ENCODE results near the gene ANGPTL8. TPM values are rescaled to one million over a fixed set of nuclear protein-coding genes. Genes with fewer than 3 reads are reported as not detected.
A peak's percentile ranks its signal among the peaks of the same experiment; 100 is the strongest.

ANGPTL8 gene
- total and polyA plus RNA-seq, 12 donors = 0.34 to 13.0 (median 1.7) TPM; not detected in 6

DNA sequence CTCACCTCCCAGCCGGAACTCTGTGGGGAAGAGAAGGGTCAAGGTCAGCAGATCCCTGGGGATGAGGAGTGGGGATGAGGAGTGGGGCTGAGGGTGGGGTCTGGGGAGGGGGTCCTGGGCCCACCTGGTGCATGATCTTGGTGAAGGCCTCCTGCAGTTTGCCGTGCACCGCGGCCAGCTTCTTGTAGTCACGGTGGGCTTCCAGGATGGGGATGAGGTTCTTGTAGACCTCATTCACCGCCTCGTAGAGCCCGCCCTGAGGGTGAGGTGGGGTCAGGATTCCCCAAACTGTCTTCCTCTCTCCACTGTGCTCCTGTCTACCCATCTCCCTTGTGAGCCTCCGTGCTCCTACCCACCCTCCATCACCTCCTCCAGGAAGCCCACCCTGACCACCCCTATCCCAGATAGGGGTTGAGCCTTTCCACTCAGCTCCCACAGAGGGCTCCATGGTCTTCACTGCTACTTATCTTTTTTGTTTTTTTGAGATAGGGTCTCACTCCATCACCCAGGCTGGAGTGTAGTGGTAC is 35.3 kb upstream of the ANGPTL8 start:
- peaks cover 13 to 36% (median 26%) of the 10 kb centered on the region in 9 donors for H3K4me1 ChIP-seq
- intact Hi-C loops (cut with DNase I) = loop anchor here in 8 of 10 donors (1.0 to 10.0 kb wide), 5 partner anchors 67 to 169 kb away; no protein-coding TSS in a partner anchor
- peaks cover 0 to 99% (median 26%) of the 10 kb centered on the region in 9 donors for H3K36me3 ChIP-seq
- no peaks in the 10 kb centered on the region for H3K27me3 ChIP-seq
- H3K27ac ChIP-seq = peak overlapping the region; percentile 81 to 94 (median 85)
- no peak for DNase-seq
- no peaks in the 10 kb centered on the region for H3K9me3 ChIP-seq
- WGBS, 2 donors = 77 to 80% methylated on average over 9 of the region's 9 CpGs
- TF ChIP-seq, protein P1, sequence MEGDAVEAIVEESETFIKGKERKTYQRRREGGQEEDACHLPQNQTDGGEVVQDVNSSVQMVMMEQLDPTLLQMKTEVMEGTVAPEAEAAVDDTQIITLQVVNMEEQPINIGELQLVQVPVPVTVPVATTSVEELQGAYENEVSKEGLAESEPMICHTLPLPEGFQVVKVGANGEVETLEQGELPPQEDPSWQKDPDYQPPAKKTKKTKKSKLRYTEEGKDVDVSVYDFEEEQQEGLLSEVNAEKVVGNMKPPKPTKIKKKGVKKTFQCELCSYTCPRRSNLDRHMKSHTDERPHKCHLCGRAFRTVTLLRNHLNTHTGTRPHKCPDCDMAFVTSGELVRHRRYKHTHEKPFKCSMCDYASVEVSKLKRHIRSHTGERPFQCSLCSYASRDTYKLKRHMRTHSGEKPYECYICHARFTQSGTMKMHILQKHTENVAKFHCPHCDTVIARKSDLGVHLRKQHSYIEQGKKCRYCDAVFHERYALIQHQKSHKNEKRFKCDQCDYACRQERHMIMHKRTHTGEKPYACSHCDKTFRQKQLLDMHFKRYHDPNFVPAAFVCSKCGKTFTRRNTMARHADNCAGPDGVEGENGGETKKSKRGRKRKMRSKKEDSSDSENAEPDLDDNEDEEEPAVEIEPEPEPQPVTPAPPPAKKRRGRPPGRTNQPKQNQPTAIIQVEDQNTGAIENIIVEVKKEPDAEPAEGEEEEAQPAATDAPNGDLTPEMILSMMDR (IDR thresholded peaks at IDR 0.05) = peak in 2 of 9 donors; percentile 34 to 48
- H3K4me3 ChIP-seq = peak overlapping the region in 6 of 10 donors; percentile 18 to 37 (median 34)
- peak in 5 of 8 donors; percentile 4 to 9 (median 6) for ATAC-seq

DNA sequence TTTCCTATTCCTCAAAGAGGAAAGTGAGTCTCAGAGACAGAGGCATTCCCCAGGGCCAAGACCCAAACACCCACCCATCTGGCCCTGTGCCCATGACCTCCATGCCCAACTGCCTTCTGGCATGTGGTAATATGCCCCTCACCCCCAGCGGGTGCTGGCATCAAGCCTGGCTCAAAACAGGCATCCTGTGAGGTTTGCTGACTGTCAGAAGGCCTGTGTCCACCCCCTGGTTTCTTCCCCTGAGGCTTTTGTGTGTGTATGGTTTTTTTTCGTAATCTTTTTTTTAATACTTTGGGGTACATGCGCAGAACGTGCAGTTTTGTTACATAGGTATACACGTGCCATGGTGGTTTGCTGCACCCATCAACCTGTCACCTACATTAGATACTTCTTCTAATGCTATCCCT is 34.5 kb upstream of the ANGPTL8 start:
- WGBS, 2 donors = 50 to 51% methylated on average over 5 of the region's 5 CpGs
- Histone ChIP-seq H3K27ac (peak overlapping the region in 9 of 10 donors; percentile 5 to 94 (median 85)), H3K4me1 (peaks cover 13 to 34% (median 26%) of the 10 kb centered on the region in 9 donors), H3K9me3 (no peaks in the 10 kb centered on the region), H3K4me3 (no peak overlapping the region), H3K36me3 (peaks cover 0 to 93% (median 25%) of the 10 kb centered on the region in 9 donors), H3K27me3 (no peaks in the 10 kb centered on the region)
- DNase-seq (peak in 1 of 2 donors; percentile 48), ATAC-seq (no peak)
- TF ChIP-seq, protein P1 (IDR thresholded peaks at IDR 0.05) = no peak
- intact Hi-C loops (cut with DNase I) = loop anchor here in 9 of 10 donors (1.0 to 10.0 kb wide), 5 partner anchors 68 to 170 kb away; no protein-coding TSS in a partner anchor

DNA sequence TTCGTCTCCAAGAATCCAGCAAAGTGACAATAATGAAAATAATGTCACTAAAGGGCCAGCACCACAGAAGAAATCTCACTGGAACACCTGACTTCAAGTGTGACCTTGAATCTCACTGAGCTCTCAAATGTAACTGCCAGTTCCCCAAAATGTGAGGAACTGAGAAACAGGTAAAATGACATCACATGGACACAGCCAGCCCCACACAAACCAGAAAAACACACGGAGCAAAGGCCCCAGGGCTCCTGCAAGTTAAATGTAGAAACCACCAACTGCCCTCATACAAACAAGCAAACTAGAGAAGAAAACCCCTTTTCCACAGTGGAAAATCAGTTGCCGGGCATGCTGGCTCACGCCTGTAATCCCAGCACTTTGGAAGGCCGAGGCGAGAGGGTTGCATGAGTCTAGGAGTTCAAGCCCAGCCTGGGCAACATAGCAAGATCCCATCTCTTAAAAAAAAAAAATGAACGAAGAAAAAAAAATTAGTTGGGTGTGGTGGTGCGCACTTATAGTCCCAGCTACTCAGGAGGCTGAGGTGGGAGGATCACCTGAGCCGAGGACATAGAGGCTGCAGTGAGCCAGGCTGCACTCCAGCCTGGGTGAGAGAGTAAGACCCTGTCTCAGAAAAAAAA is 33.4 kb upstream of the ANGPTL8 start:
- Histone ChIP-seq H3K4me3 (no peak overlapping the region), H3K9me3 (no peaks in the 10 kb centered on the region), H3K27me3 (no peaks in the 10 kb centered on the region), H3K27ac (peak overlapping the region in 5 of 10 donors; percentile 15 to 92 (median 42)), H3K4me1 (peaks cover 13 to 34% (median 26%) of the 10 kb centered on the region in 9 donors), H3K36me3 (peaks cover 0 to 92% (median 30%) of the 10 kb centered on the region in 9 donors)
- 89 to 90% methylated on average over 9 of the region's 9 CpGs for WGBS, 2 donors
- TF ChIP-seq, protein P1 (IDR thresholded peaks at IDR 0.05) = no peak
- intact Hi-C loops (cut with DNase I) = loop anchor here in 6 of 10 donors (2.0 to 10.0 kb wide), 3 partner anchors 69 to 171 kb away; no protein-coding TSS in a partner anchor
- ATAC-seq = no peak
- DNase-seq = no peak

DNA sequence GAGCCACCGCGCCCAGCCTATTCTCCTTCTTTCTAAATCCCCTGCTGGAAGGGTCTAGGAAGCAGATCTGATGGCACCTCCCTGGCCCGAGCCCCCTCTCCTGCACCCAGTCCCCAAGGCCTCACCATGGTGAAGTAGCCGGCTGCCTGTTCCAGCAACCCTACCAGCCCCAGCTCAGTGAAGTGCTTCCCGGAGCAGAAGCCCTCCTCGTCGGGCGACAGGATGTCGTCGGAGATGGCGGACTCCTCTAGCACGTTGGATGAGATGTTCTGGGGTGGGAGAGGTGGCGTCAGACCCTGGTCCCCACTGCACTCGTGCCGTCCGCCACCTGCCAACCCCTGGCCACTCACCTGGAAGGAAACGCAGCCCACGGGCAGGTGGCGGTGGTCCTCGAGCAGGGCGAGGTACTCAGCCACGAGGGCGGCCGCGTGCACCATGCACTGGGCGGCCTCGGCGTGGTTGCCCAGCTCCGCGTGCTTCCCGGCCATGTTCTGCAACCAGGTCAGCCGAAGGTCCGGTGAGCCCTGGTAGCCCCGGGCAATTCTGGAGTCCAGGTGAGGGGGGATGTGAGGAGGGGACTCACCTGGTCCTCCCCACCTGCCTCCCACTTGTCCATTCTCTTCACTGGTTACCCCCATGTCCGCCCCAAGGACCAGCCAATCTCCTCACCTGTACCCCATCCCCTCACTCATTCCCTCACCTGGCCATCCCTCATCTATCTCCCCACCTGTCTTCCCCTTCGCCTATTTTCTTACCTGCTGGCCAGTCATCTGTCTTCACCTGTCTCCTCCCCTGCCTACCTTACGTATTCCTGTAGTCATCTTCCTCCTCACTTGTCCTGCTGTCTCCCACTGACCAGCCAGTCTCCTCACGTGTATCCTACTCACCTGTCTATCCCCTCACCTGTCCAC is 30.6 kb upstream of the ANGPTL8 start:
- no peak for DNase-seq
- intact Hi-C loops (cut with DNase I) = loop anchor here in 5 of 10 donors (5.0 to 10.0 kb wide), 2 partner anchors 172 to 174 kb away; no protein-coding TSS in a partner anchor

More for the DNA sequence above, 30.6 kb upstream of the ANGPTL8 start:
- no peaks in the 10 kb centered on the region for H3K9me3 ChIP-seq
- no peaks in the 10 kb centered on the region for H3K27me3 ChIP-seq
- peaks cover 0 to 93% (median 33%) of the 10 kb centered on the region in 9 donors for H3K36me3 ChIP-seq
- TF ChIP-seq, protein P1 (IDR thresholded peaks at IDR 0.05) = no peak
- no peak overlapping the region for H3K4me3 ChIP-seq
- whole genome bisulfite sequencing, 2 donors = 84 to 87% methylated on average over 34 to 38 of the region's 38 CpGs
- no peak for ATAC-seq
- peaks cover 6 to 19% (median 15%) of the 10 kb centered on the region in 9 donors for H3K4me1 ChIP-seq
- H3K27ac ChIP-seq = no peak overlapping the region

Data from heart right ventricle (tissue), 16 donors.